ENCODE results near the gene EZR. TPM values are rescaled to one million over a fixed set of nuclear protein-coding genes. Genes with fewer than 3 reads are reported as not detected.
A peak's percentile ranks its signal among the peaks of the same experiment; 100 is the strongest.

EZR gene
- total RNA-seq, 2 experiments from 2014 or later, result 255 to 256 TPM

DNA sequence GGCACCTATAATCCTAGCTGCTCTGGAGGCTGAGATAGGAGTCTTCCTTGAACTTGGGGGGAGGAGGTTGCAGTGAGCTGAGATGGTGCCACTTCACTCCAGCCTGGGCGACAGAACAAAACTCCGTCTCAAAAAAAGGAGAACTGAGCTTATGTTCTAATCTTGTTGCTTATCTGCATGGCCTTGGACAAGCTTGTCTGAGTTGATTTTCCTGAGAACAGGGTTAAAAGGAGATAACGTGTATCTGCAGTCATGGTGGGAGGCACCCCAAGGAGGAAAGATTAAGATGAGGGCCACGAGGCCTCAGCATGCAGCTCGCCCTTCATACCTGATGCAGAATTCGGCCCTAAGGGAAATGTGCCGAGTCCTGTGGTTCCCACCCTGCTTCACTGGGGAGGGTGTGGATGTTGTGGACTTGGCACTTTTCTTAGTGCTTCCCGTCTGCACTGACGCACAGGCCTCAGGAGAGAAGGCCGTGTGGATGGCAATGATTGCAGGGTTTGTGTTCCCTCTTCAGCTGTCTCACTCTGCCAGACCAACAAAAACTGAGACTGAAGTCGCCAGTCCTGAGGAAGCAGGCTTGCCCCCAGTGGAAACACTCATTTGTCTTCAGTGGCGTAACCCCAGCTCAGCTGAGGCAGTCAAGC, 56.3 kb downstream of the EZR start:
- no peak overlapping the region for H3K4me3 Mint-ChIP-seq
- DNase-seq, result no peak
- peaks cover 56% of the 10 kb centered on the region for H3K36me3 Mint-ChIP-seq
- no peaks in the 10 kb centered on the region for H3K27me3 Mint-ChIP-seq
- no peaks in the 10 kb centered on the region for H3K9me3 Mint-ChIP-seq
- POLR2A ChIA-PET, result interaction anchor here (2.0 kb wide), 1 partner anchor 9 kb away, joined by 7 read pairs; no protein-coding TSS in a partner anchor
- intact Hi-C loops (cut with micrococcal nuclease), result no loop called here
- peak overlapping the region; percentile 69 for H3K27ac Mint-ChIP-seq
- H3K4me1 Mint-ChIP-seq (ENCODE audit: low read depth), result no peaks in the 10 kb centered on the region
- CTCF ChIA-PET, result interaction anchor here (1.1 to 1.5 kb wide), 4 partner anchors 51 to 212 kb away, joined by 3 to 4 read pairs (median 3); no protein-coding TSS in a partner anchor

DNA sequence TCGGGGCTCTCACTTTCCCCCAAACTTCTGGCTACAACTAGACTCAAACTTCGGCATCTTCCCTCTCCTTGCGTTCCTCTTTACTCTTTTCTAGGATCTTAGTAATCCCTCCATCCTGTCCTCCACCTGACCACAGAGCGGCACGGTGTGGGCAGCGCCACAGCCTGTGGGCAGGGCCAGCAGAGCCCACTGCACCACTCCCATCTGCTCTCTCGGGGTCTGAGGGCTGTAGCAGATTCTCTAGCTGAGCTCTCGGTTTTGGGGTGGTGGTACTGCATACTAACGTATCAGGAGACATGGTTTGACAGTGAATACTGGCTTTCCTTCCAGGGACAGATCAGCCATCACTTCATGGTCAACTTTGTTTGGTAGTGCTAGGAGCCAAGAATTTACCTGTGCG, 57.4 kb downstream of the EZR start:
- intact Hi-C loops (cut with micrococcal nuclease), result no loop called here
- POLR2A ChIA-PET, result interaction anchor here (2.0 kb wide), 1 partner anchor 10 kb away, joined by 7 read pairs; no protein-coding TSS in a partner anchor
- CTCF ChIA-PET, result interaction anchor here (0.5 to 1.2 kb wide), 3 partner anchors 52 to 541 kb away, joined by 3 read pairs; no protein-coding TSS in a partner anchor
- H3K4me1 Mint-ChIP-seq (ENCODE audit: low read depth), result no peaks in the 10 kb centered on the region
- no peak overlapping the region for H3K4me3 Mint-ChIP-seq
- peak overlapping the region; percentile 21 for H3K27ac Mint-ChIP-seq
- H3K36me3 Mint-ChIP-seq, result peaks cover 52% of the 10 kb centered on the region
- H3K27me3 Mint-ChIP-seq, result no peaks in the 10 kb centered on the region
- no peaks in the 10 kb centered on the region for H3K9me3 Mint-ChIP-seq
- DNase-seq, result no peak

GRCh38 chr6:158760618-158761250, 58.4 kb downstream of the EZR start:
- Mint-ChIP-seq H3K27ac (no peak overlapping the region), H3K36me3 (peaks cover 50% of the 10 kb centered on the region), H3K4me1 (ENCODE audit: low read depth) (no peaks in the 10 kb centered on the region), H3K9me3 (no peaks in the 10 kb centered on the region), H3K27me3 (no peaks in the 10 kb centered on the region), H3K4me3 (no peak overlapping the region)
- intact Hi-C loops (cut with micrococcal nuclease), result no loop called here
- ChIA-PET POLR2A (no interaction called here), CTCF (interaction anchor here (1.5 kb wide), 1 partner anchor 101 kb away, joined by 4 read pairs; no protein-coding TSS in a partner anchor)
- no peak for DNase-seq

DNA sequence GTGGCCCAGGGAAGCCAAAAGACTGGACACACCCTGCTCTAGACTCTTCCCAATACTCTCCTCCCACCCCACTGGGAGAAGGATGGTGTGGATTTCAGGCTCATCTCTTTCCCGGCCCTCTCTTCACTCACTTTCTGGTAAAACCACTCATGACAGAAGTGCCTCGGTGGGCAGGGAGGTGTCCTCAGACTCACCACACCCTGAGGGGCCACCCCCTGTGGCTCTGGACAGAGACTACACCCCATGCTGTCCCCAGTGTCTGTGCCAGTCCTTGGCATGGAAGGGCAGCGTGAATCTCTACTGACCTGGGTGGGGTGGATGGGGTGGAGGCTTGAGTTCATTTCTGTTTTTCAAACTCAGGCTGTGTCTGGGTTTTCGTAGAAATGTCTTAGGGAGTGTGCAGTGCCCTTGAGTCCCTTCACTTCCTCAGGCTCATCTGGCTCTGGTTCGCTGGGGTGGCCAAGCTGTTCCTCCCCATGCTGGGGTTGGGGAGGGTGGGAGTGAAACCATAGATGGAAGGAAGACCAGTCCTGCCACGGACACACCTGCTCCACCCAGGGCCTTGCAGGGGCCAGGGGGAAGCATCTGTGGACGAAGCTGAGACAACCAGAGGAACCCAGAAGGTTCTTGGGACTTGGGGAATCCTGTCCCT, 59.1 kb downstream of the EZR start:
- no peak overlapping the region for H3K27ac Mint-ChIP-seq
- no peak for DNase-seq
- intact Hi-C loops (cut with micrococcal nuclease), result no loop called here
- CTCF ChIA-PET, result interaction anchor here (1.5 kb wide), 1 partner anchor 100 kb away, joined by 4 read pairs; no protein-coding TSS in a partner anchor
- H3K36me3 Mint-ChIP-seq, result peaks cover 53% of the 10 kb centered on the region
- H3K27me3 Mint-ChIP-seq, result no peaks in the 10 kb centered on the region
- H3K4me1 Mint-ChIP-seq (ENCODE audit: low read depth), result no peaks in the 10 kb centered on the region
- H3K4me3 Mint-ChIP-seq, result no peak overlapping the region
- H3K9me3 Mint-ChIP-seq, result no peaks in the 10 kb centered on the region
- POLR2A ChIA-PET, result no interaction called here

GRCh38 chr6:158758941-158759479, 60.2 kb downstream of the EZR start:
- no peak overlapping the region for H3K4me3 Mint-ChIP-seq
- DNase-seq, result no peak
- H3K4me1 Mint-ChIP-seq (ENCODE audit: low read depth), result no peaks in the 10 kb centered on the region
- peaks cover 50% of the 10 kb centered on the region for H3K36me3 Mint-ChIP-seq
- intact Hi-C loops (cut with micrococcal nuclease), result no loop called here
- POLR2A ChIA-PET, result no interaction called here
- CTCF ChIA-PET, result no interaction called here
- no peaks in the 10 kb centered on the region for H3K9me3 Mint-ChIP-seq
- peak overlapping the region; percentile 1 for H3K27ac Mint-ChIP-seq
- H3K27me3 Mint-ChIP-seq, result no peaks in the 10 kb centered on the region

GRCh38 chr6:158758451-158758860, 60.7 kb downstream of the EZR start:
- intact Hi-C loops (cut with micrococcal nuclease), result no loop called here
- peaks cover 46% of the 10 kb centered on the region for H3K36me3 Mint-ChIP-seq
- CTCF ChIA-PET, result no interaction called here
- POLR2A ChIA-PET, result no interaction called here
- H3K9me3 Mint-ChIP-seq, result no peaks in the 10 kb centered on the region
- H3K4me1 Mint-ChIP-seq (ENCODE audit: low read depth), result no peaks in the 10 kb centered on the region
- no peak overlapping the region for H3K27ac Mint-ChIP-seq
- no peaks in the 10 kb centered on the region for H3K27me3 Mint-ChIP-seq
- no peak for DNase-seq
- H3K4me3 Mint-ChIP-seq, result no peak overlapping the region

DNA sequence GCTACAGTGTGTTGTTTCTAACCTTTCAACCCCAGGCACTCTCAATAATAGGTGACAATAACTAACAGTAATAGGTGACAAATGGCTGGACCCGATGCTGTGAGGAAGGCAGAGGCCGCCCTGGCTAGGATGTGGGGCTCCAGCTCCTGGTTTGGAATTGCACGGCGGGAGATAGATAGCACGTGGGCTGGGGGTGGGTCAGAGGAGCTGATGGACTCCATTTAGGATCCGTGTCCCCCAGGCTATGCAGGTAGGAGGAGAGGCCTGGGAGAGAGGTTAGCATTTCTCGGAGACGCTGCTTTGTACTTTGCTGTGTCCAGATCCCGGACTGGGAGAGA, 61.4 kb downstream of the EZR start:
- DNase-seq, result no peak
- CTCF ChIA-PET, result no interaction called here
- intact Hi-C loops (cut with micrococcal nuclease), result no loop called here
- Mint-ChIP-seq H3K4me3 (no peak overlapping the region), H3K27ac (no peak overlapping the region), H3K9me3 (no peaks in the 10 kb centered on the region), H3K36me3 (peaks cover 41% of the 10 kb centered on the region), H3K4me1 (ENCODE audit: low read depth) (no peaks in the 10 kb centered on the region), H3K27me3 (no peaks in the 10 kb centered on the region)
- POLR2A ChIA-PET, result no interaction called here

DNA sequence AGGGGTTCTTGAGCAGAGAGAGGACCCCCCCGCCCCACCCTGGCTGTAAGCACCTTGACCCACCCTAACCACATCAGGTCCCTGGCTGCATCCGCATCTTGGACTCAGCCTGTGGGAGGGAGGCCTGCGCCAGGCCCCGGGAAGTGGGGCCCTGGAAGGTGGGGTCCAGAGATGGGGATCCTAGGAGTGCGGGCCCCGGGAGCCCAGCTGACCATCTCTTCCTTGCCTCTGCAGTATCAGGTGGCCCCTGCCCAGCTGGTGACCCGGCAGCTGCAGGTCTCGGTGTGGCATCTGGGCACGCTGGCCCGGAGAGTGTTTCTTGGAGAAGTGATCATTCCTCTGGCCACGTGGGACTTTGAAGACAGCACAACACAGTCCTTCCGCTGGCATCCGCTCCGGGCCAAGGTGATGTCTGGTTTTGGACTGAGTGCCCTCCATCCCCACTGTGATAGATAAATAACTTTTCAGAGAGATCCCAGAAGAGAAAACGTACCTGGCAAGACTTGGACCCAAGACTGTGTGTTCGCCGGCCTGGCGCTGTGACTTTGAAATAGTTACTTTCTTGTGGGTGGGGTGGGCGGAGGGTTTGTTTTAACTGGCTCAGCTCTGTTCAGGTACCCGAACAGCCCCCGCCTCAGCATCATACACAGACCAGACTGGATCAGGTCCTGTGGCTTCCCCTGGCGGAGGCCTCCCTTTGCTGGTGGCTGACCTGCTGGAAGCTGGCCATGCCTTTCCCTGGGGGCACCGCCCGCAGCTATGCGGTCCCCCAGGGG, 62.0 kb downstream of the EZR start:
- H3K9me3 Mint-ChIP-seq, result no peaks in the 10 kb centered on the region
- H3K27me3 Mint-ChIP-seq, result no peaks in the 10 kb centered on the region
- H3K27ac Mint-ChIP-seq, result no peak overlapping the region
- DNase-seq, result no peak
- POLR2A ChIA-PET, result no interaction called here
- H3K4me1 Mint-ChIP-seq (ENCODE audit: low read depth), result no peaks in the 10 kb centered on the region
- intact Hi-C loops (cut with micrococcal nuclease), result no loop called here
- CTCF ChIA-PET, result no interaction called here
- H3K36me3 Mint-ChIP-seq, result peaks cover 41% of the 10 kb centered on the region
- no peak overlapping the region for H3K4me3 Mint-ChIP-seq

- CTCF ChIA-PET, result interaction anchor here (0.6 kb wide), 1 partner anchor 327 kb away, joined by 3 read pairs; no protein-coding TSS in a partner anchor
- intact Hi-C loops (cut with micrococcal nuclease), result no loop called here
Measured at GRCh38 chr6:158756126-158756525, 63.0 kb downstream of the EZR start.

DNA sequence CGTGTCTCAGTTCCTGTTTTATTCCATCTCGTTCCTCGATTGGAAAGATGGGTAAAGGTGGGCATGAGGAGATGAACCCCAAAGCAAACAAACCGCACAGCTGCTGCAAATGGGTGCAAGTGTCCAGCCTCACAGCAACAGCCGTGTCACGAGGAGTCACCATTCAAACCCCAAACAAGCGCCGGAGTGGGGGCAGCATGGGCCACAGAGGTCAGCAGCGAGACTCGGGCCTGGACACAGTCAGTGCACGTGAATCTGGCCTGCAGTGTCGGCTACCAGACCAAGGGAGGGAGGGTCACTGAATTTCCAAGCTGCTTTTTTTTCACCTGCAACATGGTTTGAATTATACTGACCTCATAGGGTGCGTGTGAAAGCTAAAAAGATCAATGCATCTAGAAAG, 63.5 kb downstream of the EZR start:
- ChIA-PET POLR2A (no interaction called here), CTCF (interaction anchor here (0.6 to 1.4 kb wide), 2 partner anchors 217 to 327 kb away, joined by 3 read pairs; no protein-coding TSS in a partner anchor)
- no peak for DNase-seq
- peaks cover 38% of the 10 kb centered on the region for H3K36me3 Mint-ChIP-seq
- no peaks in the 10 kb centered on the region for H3K4me1 Mint-ChIP-seq (ENCODE audit: low read depth)
- no peak overlapping the region for H3K4me3 Mint-ChIP-seq
- H3K27me3 Mint-ChIP-seq, result no peaks in the 10 kb centered on the region
- intact Hi-C loops (cut with micrococcal nuclease), result no loop called here
- no peaks in the 10 kb centered on the region for H3K9me3 Mint-ChIP-seq
- no peak overlapping the region for H3K27ac Mint-ChIP-seq

More at GRCh38 chr6:158756126-158756525, 63.0 kb downstream of the EZR start:
- POLR2A ChIA-PET, result no interaction called here
- Mint-ChIP-seq H3K4me3 (no peak overlapping the region), H3K27me3 (no peaks in the 10 kb centered on the region), H3K36me3 (peaks cover 35% of the 10 kb centered on the region), H3K9me3 (no peaks in the 10 kb centered on the region), H3K27ac (no peak overlapping the region), H3K4me1 (ENCODE audit: low read depth) (no peaks in the 10 kb centered on the region)
- DNase-seq, result no peak

DNA sequence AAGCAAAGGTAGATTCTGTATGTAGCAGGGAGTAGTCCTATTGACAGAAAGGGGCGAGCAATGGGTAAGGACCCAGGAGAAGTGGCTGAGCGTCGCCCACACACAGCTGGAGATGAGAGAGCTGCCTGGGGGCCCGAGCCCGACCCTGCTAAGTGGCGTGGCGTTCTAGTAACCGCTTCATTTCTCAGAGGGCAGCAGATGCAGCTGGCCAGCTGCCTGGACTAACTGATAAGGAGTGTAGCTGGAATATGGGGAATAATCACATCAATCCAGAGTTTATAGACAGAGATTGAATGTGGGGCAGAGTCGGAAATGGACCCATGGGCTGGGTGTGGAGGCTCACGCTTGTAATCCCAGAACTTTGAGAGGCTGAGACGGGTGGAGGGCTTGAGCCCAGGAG, 64.4 kb downstream of the EZR start:
- no peak overlapping the region for H3K4me3 Mint-ChIP-seq
- no peaks in the 10 kb centered on the region for H3K27me3 Mint-ChIP-seq
- no peaks in the 10 kb centered on the region for H3K4me1 Mint-ChIP-seq (ENCODE audit: low read depth)
- intact Hi-C loops (cut with micrococcal nuclease), result no loop called here
- no peak for DNase-seq
- no peaks in the 10 kb centered on the region for H3K9me3 Mint-ChIP-seq
- H3K27ac Mint-ChIP-seq, result no peak overlapping the region
- H3K36me3 Mint-ChIP-seq, result peaks cover 41% of the 10 kb centered on the region
- ChIA-PET POLR2A (no interaction called here), CTCF (interaction anchor here (1.4 kb wide), 1 partner anchor 218 kb away, joined by 3 read pairs; no protein-coding TSS in a partner anchor)

- Mint-ChIP-seq H3K36me3 (peaks cover 44% of the 10 kb centered on the region), H3K4me1 (ENCODE audit: low read depth) (no peaks in the 10 kb centered on the region), H3K4me3 (no peak overlapping the region), H3K27me3 (no peaks in the 10 kb centered on the region), H3K9me3 (no peaks in the 10 kb centered on the region), H3K27ac (no peak overlapping the region)
- POLR2A ChIA-PET, result no interaction called here
- no peak for DNase-seq
- intact Hi-C loops (cut with micrococcal nuclease), result no loop called here
- CTCF ChIA-PET, result no interaction called here
Measured at GRCh38 chr6:158753811-158754210, 65.4 kb downstream of the EZR start.

Data from activated CD4-positive, alpha-beta memory T cell treated with anti-CD3 and anti-CD28 coated beads for 36 hours (primary cell).